H9 (cell line): ENCODE results near the gene ETFB. TPM values are rescaled to one million over a fixed set of nuclear protein-coding genes. Genes with fewer than 3 reads are reported as not detected.
A peak's percentile ranks its signal among the peaks of the same experiment; 100 is the strongest.

ENCODE experiments used
- DNase-seq: peaks from one replicate; pipeline ENCODE4 v3.0.0-alpha.2; 2017
- H2AFZ ChIP-seq: one replicate; pipeline ENCODE4 v1.6.1; 2013; ENCODE audit warnings: mild to moderate bottlenecking, low read length, control low read depth, moderate library complexity
- H2AK5ac ChIP-seq: 2 replicates; pipeline ENCODE4 v1.6.1; 2013; ENCODE audit warnings: low read length, control low read depth, mixed read lengths; ENCODE audit not compliant: insufficient read length
- H2BK120ac ChIP-seq: one replicate; pipeline ENCODE4 v1.6.1; 2013; ENCODE audit warnings: low read depth, mild to moderate bottlenecking, low read length, control low read depth, inconsistent platforms; ENCODE audit not compliant: poor library complexity, severe bottlenecking
- H2BK12ac ChIP-seq: 2 replicates; pipeline ENCODE4 v1.6.1; 2013; ENCODE audit warnings: low read length, control low read depth, mixed read lengths, low read depth; ENCODE audit not compliant: insufficient read length
- H2BK15ac ChIP-seq: 2 replicates; pipeline ENCODE4 v1.6.1; 2013; ENCODE audit warnings: low read depth, low read length, control low read depth
- H2BK20ac ChIP-seq: one replicate; pipeline ENCODE4 v1.6.1; 2013; ENCODE audit warnings: low read depth, mild to moderate bottlenecking, low read length, control low read depth, inconsistent platforms; ENCODE audit not compliant: poor library complexity, severe bottlenecking
- H2BK5ac ChIP-seq: 2 replicates; pipeline ENCODE4 v1.6.1; 2013; ENCODE audit warnings: low read length, control low read depth, mixed read lengths; ENCODE audit not compliant: insufficient read length
- H3K14ac ChIP-seq: 2 replicates; pipeline ENCODE4 v1.6.1; 2013; ENCODE audit warnings: low read length, control low read depth; ENCODE audit not compliant: insufficient read depth
- H3K18ac ChIP-seq: 2 replicates; pipeline ENCODE4 v1.6.1; 2013; ENCODE audit warnings: low read depth, mild to moderate bottlenecking, mixed read lengths, low read length, control low read depth; ENCODE audit not compliant: insufficient read length
- H3K23ac ChIP-seq: 2 replicates; pipeline ENCODE4 v1.6.1; 2013; ENCODE audit warnings: low read length, control low read depth, mixed read lengths, low read depth; ENCODE audit not compliant: insufficient read length
- H3K23me2 ChIP-seq: 2 replicates; pipeline ENCODE4 v1.6.1; 2013; ENCODE audit warnings: low read depth, mild to moderate bottlenecking, mixed read lengths, low read length, control low read depth; ENCODE audit not compliant: insufficient read length, poor library complexity, severe bottlenecking
- H3K27ac ChIP-seq: 2 replicates; pipeline ENCODE4 v1.5.1; 2013; ENCODE audit warnings: low read length, control low read depth, mixed read lengths, low read depth; ENCODE audit not compliant: insufficient read length
- H3K27me3 ChIP-seq: 2 replicates; pipeline ENCODE4 v1.6.1; 2013; ENCODE audit warnings: low read length, control low read depth, inconsistent platforms; ENCODE audit not compliant: insufficient read depth
- H3K4ac ChIP-seq: 2 replicates; pipeline ENCODE4 v1.6.1; 2013; ENCODE audit warnings: low read depth, mild to moderate bottlenecking, control low read depth, inconsistent platforms, low read length, moderate library complexity
- H3K4me1 ChIP-seq: 2 replicates; pipeline ENCODE4 v1.6.1; 2013; ENCODE audit warnings: low read length, control low read depth, inconsistent platforms; ENCODE audit not compliant: insufficient read depth
- H3K4me2 ChIP-seq: 2 replicates; pipeline ENCODE4 v1.6.1; 2013; ENCODE audit warnings: low read length, control low read depth, mixed read lengths; ENCODE audit not compliant: insufficient read length, insufficient read depth
- H3K56ac ChIP-seq: 2 replicates; pipeline ENCODE4 v1.6.1; 2013; ENCODE audit warnings: low read depth, mild to moderate bottlenecking, mixed read lengths, low read length, control low read depth; ENCODE audit not compliant: insufficient read length
- H3K79me1 ChIP-seq: 2 replicates; pipeline ENCODE4 v1.6.1; 2013; ENCODE audit warnings: low read depth, mild to moderate bottlenecking, moderate library complexity, low read length, control low read depth, inconsistent platforms; ENCODE audit not compliant: insufficient read depth, poor library complexity, severe bottlenecking
- H3K79me2 ChIP-seq: 2 replicates; pipeline ENCODE4 v1.6.1; 2013; ENCODE audit warnings: low read length, control low read depth, inconsistent platforms; ENCODE audit not compliant: insufficient read depth
- H3K9ac ChIP-seq: 2 replicates; pipeline ENCODE4 v1.6.1; 2013; ENCODE audit warnings: low read length, control low read depth, mixed read lengths; ENCODE audit not compliant: insufficient read length; ENCODE audit errors: extremely low read depth
- H3K9me3 ChIP-seq: one replicate; pipeline ENCODE4 v1.6.1; 2013; ENCODE audit warnings: low read depth, low read length, inconsistent platforms; ENCODE audit not compliant: control insufficient read depth
- H3T11ph ChIP-seq: one replicate; pipeline ENCODE4 v1.6.1; 2013; ENCODE audit warnings: mild to moderate bottlenecking, low read length, control low read depth, inconsistent platforms
- H4K20me1 ChIP-seq: one replicate; pipeline ENCODE4 v1.6.1; 2013; ENCODE audit not compliant: control insufficient read depth, insufficient read length, insufficient read depth
- H4K5ac ChIP-seq: 2 replicates; pipeline ENCODE4 v1.6.1; 2013; ENCODE audit warnings: low read depth, mild to moderate bottlenecking, mixed read lengths, low read length, control low read depth; ENCODE audit not compliant: insufficient read length
- H4K8ac ChIP-seq: replicated peaks from 2 replicates; pipeline ENCODE4 v1.6.1; 2013; ENCODE audit warnings: low read length, control low read depth, mixed read lengths, low read depth; ENCODE audit not compliant: insufficient read length
- H4K91ac ChIP-seq: 2 replicates; pipeline ENCODE4 v1.6.1; 2013; ENCODE audit warnings: low read depth, mild to moderate bottlenecking, moderate library complexity, mixed read lengths, low read length, control low read depth; ENCODE audit not compliant: insufficient read length
- H3K27ac Mint-ChIP-seq, 3 experiments: 2 replicates in 2 of 3; 3 replicates in 1 of 3; pipeline ENCODE4 v1.8.0; 2020 to 2021; ENCODE audit warnings: mixed read lengths in 3 of 3, mild to moderate bottlenecking in 1 of 3, moderate library complexity in 1 of 3
- H3K27me3 Mint-ChIP-seq: 2 replicates; pipeline ENCODE4 v1.8.0; 2021; ENCODE audit warnings: low read depth, mild to moderate bottlenecking, moderate library complexity, mixed read lengths
- H3K36me3 Mint-ChIP-seq, 3 experiments: 2 replicates in 2 of 3; 3 replicates in 1 of 3; pipeline ENCODE4 v1.8.0; 2020 to 2021; ENCODE audit warnings: low read depth in 3 of 3, mixed read lengths in 3 of 3; ENCODE audit not compliant: insufficient read depth in 1 of 3
- H3K4me1 Mint-ChIP-seq, 2 experiments: 2 replicates each; pipeline ENCODE4 v1.8.0; 2020; ENCODE audit warnings: mixed read lengths in 2 of 2
- H3K4me3 Mint-ChIP-seq, 2 experiments: 2 replicates in 1 of 2; 3 replicates in 1 of 2; pipeline ENCODE4 v1.8.0; 2020 to 2021; ENCODE audit warnings: mild to moderate bottlenecking in 2 of 2, mixed read lengths in 2 of 2, moderate library complexity in 1 of 2
- H3K9me3 Mint-ChIP-seq, 2 experiments: 2 replicates in 1 of 2; 3 replicates in 1 of 2; pipeline ENCODE4 v1.8.0; 2020; ENCODE audit warnings: mild to moderate bottlenecking in 2 of 2, mixed read lengths in 2 of 2, moderate library complexity in 1 of 2
- CTCF ChIP-seq: fragments of 200-600 bp; sonication (generic); conservative IDR thresholded peaks from 3 replicates; pipeline ENCODE4 v1.8.0; 2021; ENCODE audit warnings: antibody characterized with exemption, mild to moderate bottlenecking
- WGBS: extraction: QIAGEN DNeasy Blood & Tissue Kit; methylation state at CpG from one replicate; pipeline ENCODE4 v1.1.7; 2013; ENCODE audit warnings: missing lambda C conversion rate, low lambda C conversion rate, mixed read lengths; ENCODE audit not compliant: insufficient read length; ENCODE audit errors: extremely low coverage; 5-methylcytosine and 5-hydroxymethylcytosine counted together
- total RNA-seq: library from RNA; stranded (reverse); gene quantifications from 2 replicates; pipeline ENCODE4 v1.2.1, GENCODE V29; 2021

Gene ETFB
- total RNA-seq, 1 experiment from 2014 or later, result 49.4 TPM

GRCh38 chr19:51387924-51388389, 21.8 kb upstream of the ETFB start, which contains the start of gene LIM2:
Gene LIM2, minus strand, starts transcription at chr19:51387974. Its CDS starts 531 bp downstream, at chr19:51387443.
- no peaks in the 10 kb centered on the region for H3K27me3 ChIP-seq
- H4K20me1 ChIP-seq, result no peaks in the 10 kb centered on the region
- no peak within 1 kb of the TSS for H3K18ac ChIP-seq
- no peak within 1 kb of the TSS for H3K4ac ChIP-seq
- no peak within 1 kb of the TSS for H3K9ac ChIP-seq
- Mint-ChIP-seq H3K27ac (peak within 1 kb of the TSS in 1 of 3 experiments; percentile 72; a peak in 2 of 7 replicates), H3K4me3 (no peak within 1 kb of the TSS; a peak in 1 of 5 replicates), H3K36me3 (no peaks in the 10 kb centered on the region), H3K27me3 (peaks cover 3% of the 10 kb centered on the region), H3K4me1 (peaks cover 7 to 27% of the 10 kb centered on the region in 2 experiments), H3K9me3 (no peaks in the 10 kb centered on the region; a peak in 1 of 5 replicates)
- no peaks in the 10 kb centered on the region for H3K79me1 ChIP-seq
- no CpG with 5 or more reads among the region's 15 CpGs for WGBS
- no peak within 1 kb of the TSS for H3K14ac ChIP-seq
- no peak within 1 kb of the TSS for H2BK15ac ChIP-seq
- no peak within 1 kb of the TSS for H4K5ac ChIP-seq
- no peak within 1 kb of the TSS for H3K56ac ChIP-seq
- no peak within 1 kb of the TSS for H3K4me2 ChIP-seq
- no peaks in the 10 kb centered on the region for H3K4me1 ChIP-seq
- H3K27ac ChIP-seq, result no peak within 1 kb of the TSS
- TF ChIP-seq CTCF, result no peak
- H2BK12ac ChIP-seq, result no peak within 1 kb of the TSS
- no peak within 1 kb of the TSS for H4K8ac ChIP-seq
- no peak within 1 kb of the TSS for H2AFZ ChIP-seq
- H2BK5ac ChIP-seq, result no peak within 1 kb of the TSS
- no peak within 1 kb of the TSS for H2BK20ac ChIP-seq
- H3K23ac ChIP-seq, result no peak within 1 kb of the TSS
- H2BK120ac ChIP-seq, result no peak within 1 kb of the TSS
- H3K9me3 ChIP-seq, result no peaks in the 10 kb centered on the region
- no peak within 1 kb of the TSS for H2AK5ac ChIP-seq
- no peak for DNase-seq
- H3T11ph ChIP-seq, result no peak within 1 kb of the TSS
- H3K23me2 ChIP-seq, result no peaks in the 10 kb centered on the region
- H3K79me2 ChIP-seq, result no peaks in the 10 kb centered on the region
- H4K91ac ChIP-seq, result no peak within 1 kb of the TSS
